ENCODE measurements around the gene HLF. TPM values are rescaled to one million over a fixed set of nuclear protein-coding genes. Genes with fewer than 3 reads are reported as not detected.
A peak's percentile ranks its signal among the peaks of the same experiment; 100 is the strongest.

The HLF gene
- total RNA-seq, 1 donor from 2014 or later: 8.6 TPM

- DNase-seq (ENCODE audit: low spot score in 2 of 2) (peak; percentile 39 to 61), FAIRE-seq (no peak)
These were observed 9.0 kb downstream of the HLF start for GRCh38 chr17:55273579-55274354.

GRCh38 chr17:55274355-55275255 is 9.8 kb downstream of the HLF start:
- FAIRE-seq: no peak
- no peak for DNase-seq (ENCODE audit: low spot score in 2 of 2)

DNA sequence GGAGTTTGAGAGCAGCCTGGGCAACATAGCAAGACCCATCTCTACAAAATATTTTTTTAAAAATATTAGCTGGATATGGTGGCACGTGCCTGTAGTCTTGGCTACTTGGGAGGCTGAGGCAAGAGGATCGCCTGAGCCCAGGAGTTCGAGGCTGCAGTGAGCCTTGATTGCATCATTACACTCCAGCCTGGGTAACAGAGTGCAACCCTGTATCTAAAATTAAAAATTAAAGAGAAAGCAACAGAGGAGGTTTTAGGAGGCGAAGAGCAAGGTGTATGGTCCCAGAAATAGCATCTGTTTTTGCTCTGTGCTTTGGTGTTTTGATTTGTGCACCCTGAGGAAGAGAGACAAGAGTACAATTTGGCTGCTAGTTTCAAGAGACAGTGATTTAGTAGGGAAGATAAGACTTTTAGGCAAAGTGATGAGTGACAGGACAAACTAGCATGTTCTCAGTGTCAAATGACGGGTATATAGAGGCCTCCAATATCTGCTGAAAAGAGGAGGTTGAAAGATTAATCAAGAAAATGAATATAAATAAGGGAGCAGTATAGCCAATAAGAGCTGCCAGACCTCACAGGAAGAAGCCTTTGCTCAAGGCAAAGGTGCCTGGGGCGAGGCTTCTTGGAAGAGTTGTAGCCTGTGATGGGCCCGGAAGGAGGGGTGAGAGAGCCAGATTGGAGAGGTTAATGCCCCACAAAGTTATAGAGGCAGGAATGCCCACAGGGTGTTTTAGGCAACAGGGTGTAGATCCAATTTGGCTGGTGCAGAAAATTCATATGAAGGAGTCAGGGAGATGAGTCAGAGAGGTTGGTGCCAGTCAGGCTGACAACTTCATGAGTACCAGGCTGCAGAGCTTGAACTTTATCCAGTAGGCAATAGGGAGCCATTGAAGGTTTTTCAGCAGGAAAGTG is 11.4 kb downstream of the HLF start:
- FAIRE-seq (no peak), DNase-seq (ENCODE audit: low spot score in 2 of 2) (no peak)

DNA sequence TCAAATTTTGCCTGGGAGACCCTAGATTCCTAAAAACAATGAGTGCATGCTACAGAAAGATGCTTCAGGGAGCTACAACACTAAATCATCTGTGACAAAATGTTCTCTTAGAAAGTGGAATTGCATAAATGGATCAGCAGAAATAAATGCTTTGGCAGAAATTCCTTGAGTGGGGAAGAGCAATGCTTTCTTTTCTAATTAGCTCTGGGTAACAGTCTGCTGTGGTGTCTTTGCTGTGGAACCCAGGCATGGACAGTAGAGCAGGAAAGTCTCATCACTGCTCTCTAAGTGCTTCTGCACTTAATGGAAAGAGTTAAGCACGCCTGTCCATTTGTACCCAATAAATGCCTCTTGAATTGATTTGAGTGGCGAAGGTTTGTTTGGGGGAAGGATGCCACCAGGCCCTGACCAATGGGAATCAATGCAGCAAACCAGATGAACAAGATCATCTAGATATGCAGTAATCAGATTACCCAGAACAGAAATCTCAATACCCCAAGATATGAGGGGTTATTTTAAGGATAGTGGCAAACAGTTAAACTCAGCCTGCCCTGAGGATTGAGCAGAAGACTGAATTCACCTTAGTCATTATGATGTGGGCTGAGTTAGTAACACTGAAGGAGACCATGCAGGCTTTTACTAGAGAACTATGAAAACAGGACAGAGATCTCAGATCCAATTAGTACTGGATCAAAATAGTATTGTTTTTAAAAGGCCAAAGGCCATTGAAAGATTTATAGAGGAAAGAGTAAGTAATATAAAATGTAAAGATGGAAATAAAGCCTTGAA is 13.6 kb downstream of the HLF start:
- no peak for FAIRE-seq

GRCh38 chr17:55279203-55279602 is 14.4 kb downstream of the HLF start:
- no peak for DNase-seq (ENCODE audit: low spot score in 2 of 2)
- no peak for FAIRE-seq

More for the DNA sequence above, 13.6 kb downstream of the HLF start:
- DNase-seq (ENCODE audit: low spot score in 2 of 2): no peak

DNA sequence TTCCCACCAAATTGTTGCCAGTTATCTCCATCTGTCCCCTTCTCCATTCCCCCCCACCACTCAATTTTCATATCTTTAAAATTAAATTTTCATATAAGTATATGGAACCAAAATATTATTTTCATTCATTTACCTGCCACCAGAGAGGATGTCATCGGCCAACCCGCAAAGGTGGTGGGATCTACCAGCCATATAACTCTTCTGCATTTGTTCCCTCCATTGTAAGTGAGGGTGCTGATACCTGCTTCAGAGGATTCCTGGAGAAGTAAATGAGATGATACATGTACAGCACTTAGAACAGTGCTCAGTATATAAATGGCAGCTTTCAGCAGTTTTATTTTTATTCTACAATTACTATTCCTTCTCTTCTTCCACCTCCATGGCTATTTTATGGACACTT is 15.0 kb downstream of the HLF start:
- no peak for FAIRE-seq
- DNase-seq (ENCODE audit: low spot score in 2 of 2): no peak

- FAIRE-seq (no peak), DNase-seq (ENCODE audit: low spot score in 2 of 2) (no peak)
These were observed 15.5 kb downstream of the HLF start for GRCh38 chr17:55280212-55280611.

- FAIRE-seq (no peak), DNase-seq (ENCODE audit: low spot score in 2 of 2) (no peak)
These were observed 17.1 kb downstream of the HLF start for GRCh38 chr17:55281649-55282378.

DNA sequence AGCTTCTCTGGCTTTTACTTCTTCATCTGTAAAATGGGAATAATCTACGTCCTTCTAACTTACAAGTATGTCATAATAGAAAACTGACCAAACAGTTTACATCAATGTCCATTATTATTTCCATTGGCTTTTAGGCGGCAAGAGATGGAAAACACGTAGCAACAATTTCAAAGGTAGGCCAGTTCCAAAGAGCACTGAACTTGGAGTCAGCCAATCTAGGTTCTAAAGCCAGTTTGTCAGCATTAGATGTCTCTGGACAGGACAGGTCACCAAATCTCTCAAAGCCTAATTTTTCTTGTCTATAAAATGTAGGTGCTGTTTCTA is 17.6 kb downstream of the HLF start:
- DNase-seq (ENCODE audit: low spot score in 2 of 2) (no peak), FAIRE-seq (no peak)

GRCh38 chr17:55282741-55283140 is 18.0 kb downstream of the HLF start:
- FAIRE-seq (no peak), DNase-seq (ENCODE audit: low spot score in 2 of 2) (no peak)

DNA sequence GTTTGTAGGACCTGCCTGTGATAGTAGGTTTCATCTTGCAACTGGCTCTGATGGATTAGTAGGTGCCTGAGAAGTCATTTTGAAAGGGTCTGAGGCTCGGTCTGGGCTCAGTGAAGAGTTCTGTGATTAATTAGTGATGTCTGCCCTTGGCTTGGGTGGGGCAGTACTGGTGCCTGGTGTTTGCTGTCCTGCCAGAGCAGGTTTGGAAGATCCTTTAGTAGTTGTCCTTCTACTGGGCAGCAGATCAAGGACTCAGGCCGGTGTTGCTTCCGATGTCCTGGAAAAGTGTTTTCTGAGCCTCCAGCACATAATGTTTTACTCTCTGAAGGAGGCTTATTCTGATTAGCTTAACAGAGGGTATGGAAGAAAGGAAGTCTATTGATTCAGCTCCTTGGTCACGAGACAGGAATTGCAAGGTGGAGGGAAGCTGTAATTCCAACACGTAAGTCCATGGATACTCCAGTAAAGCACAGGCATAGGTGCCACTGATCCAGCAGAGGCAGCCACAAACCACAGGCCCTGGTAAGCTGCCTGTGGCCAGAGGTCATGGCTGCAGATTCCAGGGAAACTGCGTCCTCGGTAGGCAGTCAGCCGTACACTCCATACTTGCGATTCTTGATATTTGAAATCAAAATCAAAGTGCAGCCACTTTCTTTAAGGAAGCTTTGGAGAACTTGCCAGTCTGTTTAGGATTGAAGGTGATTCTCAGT is 18.7 kb downstream of the HLF start:
- DNase-seq (ENCODE audit: low spot score in 2 of 2) (no peak), FAIRE-seq (no peak)

- no peak for DNase-seq (ENCODE audit: low spot score in 2 of 2)
- no peak for FAIRE-seq
These were observed 19.5 kb downstream of the HLF start for GRCh38 chr17:55284001-55284884.

DNA sequence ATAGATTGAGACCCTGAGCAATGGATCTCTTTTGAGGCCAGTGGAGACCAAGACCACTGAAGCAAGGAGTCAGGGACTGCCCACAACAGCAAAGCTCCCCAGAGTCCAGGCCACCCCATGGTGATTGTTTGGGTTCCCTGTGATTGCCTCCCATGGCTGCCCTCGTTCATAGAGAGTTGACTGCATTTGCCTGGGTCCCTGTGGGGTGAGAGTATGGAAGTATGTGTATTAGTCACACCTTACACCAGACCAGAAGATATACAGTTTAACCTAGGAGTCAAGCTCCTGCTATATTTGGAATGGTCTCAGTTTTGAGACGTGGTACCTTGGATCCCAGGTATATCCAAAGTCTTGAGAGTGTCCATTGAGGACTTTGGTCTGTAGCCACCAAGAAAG is 20.2 kb downstream of the HLF start:
- DNase-seq (ENCODE audit: low spot score in 2 of 2): no peak
- no peak for FAIRE-seq

GRCh38 chr17:55285340-55286301 is 20.9 kb downstream of the HLF start:
- no peak for FAIRE-seq

DNA sequence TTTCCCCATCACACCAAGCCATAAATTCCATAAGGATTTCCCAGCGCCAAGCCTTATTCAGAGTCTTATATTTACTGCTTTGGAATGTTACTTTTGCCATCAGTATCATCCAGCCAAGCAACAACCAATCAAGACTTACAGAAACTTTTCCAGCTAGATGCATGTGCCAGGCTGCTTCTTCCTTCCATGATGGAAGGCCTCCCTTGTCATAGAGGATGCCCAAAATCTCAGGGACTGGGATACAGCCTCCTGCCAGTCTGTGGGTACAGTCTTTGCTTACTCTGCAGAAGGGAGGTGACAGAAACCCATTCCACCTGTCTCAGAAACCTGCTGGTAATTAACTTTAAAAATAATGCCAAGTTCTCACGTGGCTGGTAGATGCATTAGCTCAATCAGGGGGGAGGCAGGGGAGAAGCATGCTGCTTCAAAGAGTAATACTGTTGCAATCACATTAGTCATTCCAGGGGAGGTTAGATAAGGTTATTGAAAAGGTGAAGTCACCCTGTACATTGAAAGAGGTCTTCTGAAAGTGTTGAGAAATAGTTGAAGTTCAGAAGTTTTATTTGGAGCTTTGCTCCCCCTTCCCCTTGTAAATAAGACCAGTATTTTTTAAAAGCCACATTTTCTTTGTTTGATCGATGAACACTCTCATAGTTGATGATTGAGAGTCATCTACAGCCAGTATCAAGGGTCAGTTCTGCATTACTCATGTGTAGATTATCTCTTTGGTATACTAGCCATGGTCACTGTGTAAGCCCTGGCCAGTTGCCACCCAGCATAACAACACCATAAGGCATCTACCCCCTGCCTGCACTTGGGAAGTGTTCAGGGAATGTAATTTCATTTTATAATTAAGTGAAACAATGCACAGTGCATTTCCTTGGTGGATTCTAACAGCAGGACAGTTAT is 22.2 kb downstream of the HLF start:
- DNase-seq (ENCODE audit: low spot score in 2 of 2): no peak
- no peak for FAIRE-seq

More at GRCh38 chr17:55285340-55286301, 20.9 kb downstream of the HLF start:
- DNase-seq (ENCODE audit: low spot score in 2 of 2): no peak
